Glomerular visceral epithelial cell (primary cell): Measurements from ENCODE around the gene DPP8.
"Not testable (repeated sequence)": the region's sequence is repeated elsewhere in the genome, so short reads cannot be mapped to it uniquely, and the experiment has no call there.

Experiments
- DNase-seq: peaks from one replicate; pipeline ENCODE4 v3.0.0-alpha.2; 2016; ENCODE audit errors: extremely low spot score

The DPP8 gene

GRCh38 chr15:65516997-65517865, at the start of gene DPP8:
Gene DPP8 (minus strand): TSS chr15:65517689. CDS start chr15:65512553, 5,136 bp downstream.
- peak; percentile 92 for DNase-seq

GRCh38 chr15:65561934-65562333, 44.4 kb upstream of the DPP8 start:
- DNase-seq, result no peak

DNA sequence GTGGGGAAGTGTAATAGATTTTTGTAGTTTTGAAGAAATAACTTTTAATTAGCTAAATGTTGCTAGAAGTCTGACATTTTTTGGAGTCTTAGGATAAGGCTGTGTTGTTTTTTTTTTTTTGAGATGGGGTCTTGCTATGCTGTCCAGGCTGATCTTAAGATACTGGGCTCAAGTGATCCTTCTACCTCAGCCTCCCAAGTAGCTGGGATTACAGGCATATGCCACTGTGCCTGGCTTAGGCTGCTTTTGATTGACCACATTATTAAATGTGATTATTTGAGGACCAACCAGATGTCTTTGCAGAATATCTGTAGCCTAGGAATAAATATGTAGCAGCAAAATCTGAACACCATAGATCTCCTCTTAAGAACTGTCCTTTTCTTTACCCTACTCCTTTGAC, 42.5 kb upstream of the DPP8 start:
- DNase-seq, result no peak

DNA sequence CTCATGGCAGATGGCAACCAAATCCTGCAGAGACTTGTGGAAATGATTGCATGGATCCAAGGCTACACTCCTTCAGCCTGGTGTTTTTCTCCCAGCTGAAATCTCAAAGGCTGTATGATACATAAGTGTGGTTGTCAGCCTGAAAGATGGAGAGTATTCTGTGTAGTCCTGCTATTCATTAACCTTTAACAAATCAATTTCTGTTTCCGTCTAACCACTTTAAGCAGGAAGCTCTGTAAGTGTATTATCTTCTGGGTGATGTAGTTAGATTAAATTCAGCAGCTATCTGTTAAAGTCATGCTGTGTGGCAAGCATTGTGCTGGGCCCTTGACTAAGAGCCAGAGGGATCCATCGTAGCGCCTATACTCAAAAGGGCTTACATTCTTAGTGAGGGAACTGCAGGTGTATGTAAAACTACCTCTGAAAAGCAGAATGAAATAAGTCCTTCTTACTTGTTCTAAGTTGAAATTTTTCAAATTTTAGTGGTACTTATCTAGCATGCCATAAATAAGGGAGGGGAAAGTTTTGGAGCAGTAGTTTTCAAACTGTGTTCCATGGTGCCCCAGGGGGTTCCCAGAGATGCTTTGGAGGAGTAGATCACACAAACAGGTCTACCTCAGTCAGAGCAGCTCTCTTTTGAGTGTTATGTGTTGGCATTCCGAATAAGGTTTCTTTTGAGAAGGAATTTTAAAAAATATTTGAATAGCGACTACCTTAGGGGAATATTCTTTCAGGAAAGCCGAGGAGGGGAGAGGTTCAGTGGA, 41.7 kb upstream of the DPP8 start:
- DNase-seq, result no peak

DNA sequence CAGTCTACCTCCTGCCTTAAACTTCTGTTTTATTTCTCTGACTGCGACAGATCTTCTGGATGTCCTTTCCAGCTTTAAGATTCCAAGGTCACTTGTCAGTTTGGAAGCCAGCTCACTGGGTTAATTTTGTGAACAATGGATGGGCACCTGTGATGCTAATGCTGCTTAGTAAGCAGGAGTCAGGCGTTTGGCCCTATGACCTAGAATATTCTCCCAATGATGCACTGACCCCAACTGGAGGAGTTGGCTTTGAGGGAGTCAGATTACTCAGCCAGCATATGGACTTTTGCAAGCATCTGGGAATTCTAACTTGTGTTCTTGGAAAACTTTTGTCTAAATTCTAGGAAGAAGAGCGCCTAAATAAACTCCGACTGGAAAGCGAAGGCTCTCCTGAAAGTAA, 40.8 kb upstream of the DPP8 start:
- DNase-seq, result no peak

GRCh38 chr15:65556622-65557021, 39.1 kb upstream of the DPP8 start:
- no peak for DNase-seq

DNA sequence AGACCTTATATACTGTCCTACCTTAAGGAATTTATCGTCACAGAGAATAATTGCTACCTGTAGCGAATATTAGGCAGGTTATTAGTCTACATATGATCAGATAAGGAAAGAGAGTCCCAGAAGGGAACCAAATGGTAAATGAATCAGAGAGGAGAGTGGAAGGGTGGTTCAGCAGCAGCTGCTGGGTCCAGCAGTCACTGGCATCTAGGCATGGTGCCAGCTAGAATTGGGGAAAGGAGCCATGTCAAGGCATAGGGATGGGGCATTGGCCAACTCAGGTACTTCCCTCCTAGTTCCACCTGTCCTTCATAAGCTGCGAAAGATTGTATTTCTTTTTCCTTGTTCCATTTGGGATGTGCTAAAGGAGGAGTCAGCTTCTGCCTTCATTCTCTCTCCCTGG, 36.2 kb upstream of the DPP8 start:
- DNase-seq, result no peak

GRCh38 chr15:65552851-65553250, 35.4 kb upstream of the DPP8 start:
- DNase-seq, result not testable (repeated sequence)

DNA sequence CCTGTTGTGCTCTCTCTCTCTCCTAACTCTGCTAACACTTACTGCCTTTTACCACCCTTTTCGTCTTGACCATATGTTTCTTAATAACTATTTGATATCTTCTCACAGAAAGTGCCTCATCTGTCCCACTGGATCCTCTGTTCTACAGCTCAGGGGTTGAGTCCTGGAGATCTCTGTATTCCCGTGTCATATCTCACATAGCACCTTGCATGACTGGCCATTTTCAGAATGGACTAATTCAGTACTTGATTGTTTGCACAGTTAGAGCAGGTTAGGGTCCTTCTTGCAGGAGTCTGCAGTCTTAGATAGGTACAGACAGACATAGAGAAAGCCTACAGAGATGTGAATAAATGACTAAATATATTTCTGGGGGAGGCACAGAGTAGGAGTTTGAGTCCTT, 33.7 kb upstream of the DPP8 start:
- DNase-seq, result no peak

- peak; percentile 36 for DNase-seq
Observed at GRCh38 chr15:65550681-65551098, 33.2 kb upstream of the DPP8 start.

DNA sequence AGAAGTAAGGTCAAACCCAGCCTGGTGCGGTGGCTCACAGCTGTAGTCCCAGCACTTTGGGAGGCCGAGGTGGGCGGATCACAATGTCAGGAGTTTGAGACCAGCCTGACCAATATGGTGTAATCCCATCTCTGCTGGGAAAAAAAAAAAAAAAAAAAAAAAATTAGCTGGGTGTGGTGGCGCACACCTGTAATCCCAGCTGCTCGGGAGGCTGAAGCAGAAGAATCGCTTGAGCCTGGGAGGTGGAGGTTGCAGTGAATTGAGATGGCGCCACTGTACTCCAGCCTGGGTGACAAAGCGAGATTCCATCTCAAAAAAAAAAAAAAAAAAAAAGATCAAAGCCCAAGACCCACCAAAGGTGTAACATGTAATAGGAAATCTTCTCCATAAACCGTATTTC, 31.8 kb upstream of the DPP8 start:
- DNase-seq, result not testable (repeated sequence)

GRCh38 chr15:65547841-65548240, 30.4 kb upstream of the DPP8 start:
- DNase-seq, result no peak

- no peak for DNase-seq
Observed at GRCh38 chr15:65541231-65541820, 23.8 kb upstream of the DPP8 start.

- no peak for DNase-seq
Observed at GRCh38 chr15:65540314-65540713, 22.8 kb upstream of the DPP8 start.

DNA sequence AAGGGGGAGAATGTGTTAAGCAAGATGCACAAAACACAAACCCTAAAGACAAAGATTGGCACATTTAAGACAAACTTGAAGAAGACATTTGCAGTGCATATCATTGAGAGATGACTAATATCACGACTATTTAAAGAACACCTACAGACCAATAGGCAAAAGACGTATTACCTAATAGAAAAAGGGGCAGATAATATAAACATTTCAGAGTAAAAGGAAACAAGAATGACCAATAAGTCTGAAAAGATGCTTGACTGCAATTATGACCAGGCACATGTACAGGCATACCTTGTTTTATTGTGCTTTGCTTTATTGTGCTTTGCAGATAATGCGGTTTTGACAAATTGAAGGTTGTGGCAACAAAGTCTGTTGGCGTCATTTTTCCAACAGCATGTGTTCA, 17.7 kb upstream of the DPP8 start:
- no peak for DNase-seq

- no peak for DNase-seq
Observed at GRCh38 chr15:65533057-65533756, 15.7 kb upstream of the DPP8 start.

DNA sequence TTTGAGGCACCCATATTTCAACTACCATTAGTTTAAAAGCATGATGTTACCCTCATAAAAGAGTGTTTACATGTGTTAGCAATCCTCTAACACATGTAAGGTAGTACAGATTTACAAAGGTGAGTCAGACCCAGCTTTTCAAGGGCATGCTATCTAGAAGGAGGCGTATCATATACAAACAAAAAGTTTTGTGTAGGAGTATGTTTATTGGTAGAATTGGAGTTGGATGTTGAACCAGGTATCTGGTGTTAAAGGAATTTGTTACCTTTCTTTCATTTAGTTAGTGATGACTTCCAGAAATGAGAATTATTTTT, 15.2 kb upstream of the DPP8 start:
- no peak for DNase-seq

DNA sequence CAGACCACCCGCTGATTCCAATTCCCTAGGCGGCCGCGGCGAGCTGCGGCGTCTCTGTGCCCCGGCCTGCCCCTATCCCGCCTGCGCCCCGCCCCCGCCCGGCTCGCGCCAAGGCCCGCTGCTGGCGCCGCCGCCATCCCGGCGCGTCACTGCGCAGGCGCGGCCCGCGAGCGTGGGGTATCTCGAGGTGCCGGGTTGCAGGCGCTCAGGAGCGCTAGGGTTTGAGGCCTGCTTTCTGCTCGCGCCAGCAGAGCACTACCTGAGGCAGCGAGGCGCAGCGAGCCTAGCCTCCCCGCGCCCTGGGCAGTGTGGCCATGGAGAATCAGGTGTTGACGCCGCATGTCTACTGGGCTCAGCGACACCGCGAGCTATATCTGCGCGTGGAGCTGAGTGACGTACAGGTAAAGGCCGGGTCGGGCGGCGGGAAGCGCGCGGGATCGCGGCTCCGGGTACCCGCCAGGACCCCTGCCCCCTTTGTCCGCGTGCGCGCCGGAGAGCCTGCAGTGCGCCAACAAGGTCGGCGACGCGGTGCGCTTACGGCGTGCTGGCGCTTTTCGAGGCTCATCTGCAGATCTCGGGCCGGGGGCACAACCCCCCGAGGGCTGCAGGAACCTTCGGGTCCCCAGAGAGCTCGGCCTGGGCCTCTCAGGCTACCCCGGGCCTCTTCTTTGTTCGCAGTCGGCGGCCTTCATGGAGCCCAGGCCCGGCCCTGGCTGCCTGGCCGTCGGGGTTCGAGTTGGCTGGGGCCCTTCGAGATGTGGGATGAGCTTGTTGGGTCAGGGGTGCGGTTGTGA, 13.0 kb upstream of the DPP8 start, which contains the start of gene HACD3:
Gene HACD3, plus strand, starts transcription at position 146 of the 794 bp plus-strand sequence. Its CDS starts 169 bp downstream, at position 315.
- peak; percentile 91 for DNase-seq

GRCh38 chr15:65529762-65530317, 12.4 kb upstream of the DPP8 start:
- no peak for DNase-seq

GRCh38 chr15:65528461-65529060, 11.1 kb upstream of the DPP8 start:
- DNase-seq, result no peak
